Smooth muscle cell (in vitro differentiated cells): ENCODE data around the gene SFMBT2. TPM values are rescaled to one million over a fixed set of nuclear protein-coding genes. Genes with fewer than 3 reads are reported as not detected.

Source experiments
- DNase-seq: peaks from one replicate; lab custom pipeline; 2025; ENCODE audit not compliant: unreplicated experiment; lab: John Stamatoyannopoulos, UW
- H2AFZ ChIP-seq: fragments of 200-600 bp; sonication (generic); 2 replicates; pipeline ENCODE4 v1.6.0; 2016; ENCODE audit warnings: antibody characterized with exemption, low read depth, mild to moderate bottlenecking
- H3F3A ChIP-seq: fragments of 200-600 bp; sonication (generic); 2 replicates; pipeline ENCODE4 v1.6.0; 2017; ENCODE audit warnings: antibody characterized with exemption, low read depth
- H3K27ac ChIP-seq: fragments of 200-600 bp; sonication (generic); 2 replicates; pipeline ENCODE4 v1.5.1; 2016; ENCODE audit warnings: low read depth, mild to moderate bottlenecking
- H3K27me3 ChIP-seq: fragments of 200-600 bp; sonication (generic); 2 replicates; pipeline ENCODE4 v1.6.1; 2016; ENCODE audit warnings: low read depth, mild to moderate bottlenecking
- H3K36me3 ChIP-seq: fragments of 200-600 bp; sonication (generic); 2 replicates; pipeline ENCODE4 v1.5.1; 2016; ENCODE audit warnings: low read depth
- H3K4me1 ChIP-seq: fragments of 200-600 bp; sonication (generic); 2 replicates; pipeline ENCODE4 v1.5.1; 2016; ENCODE audit warnings: low read depth
- H3K4me2 ChIP-seq: fragments of 200-600 bp; sonication (generic); 2 replicates; pipeline ENCODE4 v1.6.0; 2016; ENCODE audit warnings: mild to moderate bottlenecking
- H3K4me3 ChIP-seq: fragments of 200-600 bp; sonication (generic); 2 replicates; pipeline ENCODE4 v1.5.1; 2016; ENCODE audit warnings: mild to moderate bottlenecking
- H3K79me2 ChIP-seq: fragments of 200-600 bp; sonication (generic); 2 replicates; pipeline ENCODE4 v1.6.0; 2016; ENCODE audit warnings: low read depth, mild to moderate bottlenecking
- H3K9ac ChIP-seq: fragments of 200-600 bp; sonication (generic); 2 replicates; pipeline ENCODE4 v1.6.0; 2016; ENCODE audit warnings: low read depth
- H3K9me3 ChIP-seq: fragments of 200-600 bp; sonication (generic); replicated peaks from 2 replicates; pipeline ENCODE4 v1.5.1; 2016; ENCODE audit warnings: low read depth
- H4K20me1 ChIP-seq: fragments of 200-600 bp; sonication (generic); 2 replicates; pipeline ENCODE4 v1.6.0; 2016; ENCODE audit warnings: low read depth
- CTCF ChIP-seq: fragments of 200-600 bp; sonication (generic); IDR thresholded peaks from 2 replicates; pipeline ENCODE4 v1.5.1; 2017; ENCODE audit warnings: borderline replicate concordance, mild to moderate bottlenecking, antibody characterized with exemption; ENCODE audit not compliant: insufficient read depth, poor library complexity, severe bottlenecking
- WGBS: methylation state at CpG from one replicate; pipeline ENCODE4 v1.1.7; 2016; ENCODE audit warnings: low lambda C conversion rate; 5-methylcytosine and 5-hydroxymethylcytosine counted together
- polyA plus RNA-seq: library from polyadenylated mRNA; unstranded; fragments of >200 nt; fragmentation: Nextera tagmentation; extraction: Ambion mirVana; gene quantifications from 2 replicates; pipeline ENCODE4 v1.2.1, GENCODE V29; 2016
- total RNA-seq: library from RNA; depleted of rRNA; stranded (reverse); fragments of >200 nt; gene quantifications from 2 replicates; pipeline ENCODE4 v1.2.3, GENCODE V29; 2014

SFMBT2 gene
- total and polyA plus RNA-seq, 2 experiments from 2014 or later: 0.90 to 1.4 TPM

DNA sequence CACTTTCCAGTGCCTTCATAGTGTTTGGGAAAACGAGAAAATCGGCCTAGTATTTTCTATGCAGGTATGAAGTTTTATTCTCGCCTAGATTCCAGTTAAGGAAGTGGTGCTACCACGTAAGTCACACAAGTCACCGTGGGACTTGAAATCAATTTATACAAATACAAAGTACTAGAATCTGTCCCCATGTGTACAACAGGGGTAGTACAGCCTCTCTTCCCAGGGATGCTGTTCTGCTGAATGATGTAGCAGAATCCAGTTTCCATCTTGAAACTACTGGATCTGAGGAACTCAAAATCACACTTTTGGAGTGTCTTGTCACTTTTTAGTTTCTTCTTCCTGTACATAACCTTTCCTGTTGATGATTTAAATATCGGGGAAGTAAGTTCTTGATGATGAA, 129.4 kb downstream of the SFMBT2 start:
- WGBS: 86% methylated on average over 6 of the region's 6 CpGs
- TF ChIP-seq CTCF: no peak
- H3K9ac ChIP-seq: no peak overlapping the region

DNA sequence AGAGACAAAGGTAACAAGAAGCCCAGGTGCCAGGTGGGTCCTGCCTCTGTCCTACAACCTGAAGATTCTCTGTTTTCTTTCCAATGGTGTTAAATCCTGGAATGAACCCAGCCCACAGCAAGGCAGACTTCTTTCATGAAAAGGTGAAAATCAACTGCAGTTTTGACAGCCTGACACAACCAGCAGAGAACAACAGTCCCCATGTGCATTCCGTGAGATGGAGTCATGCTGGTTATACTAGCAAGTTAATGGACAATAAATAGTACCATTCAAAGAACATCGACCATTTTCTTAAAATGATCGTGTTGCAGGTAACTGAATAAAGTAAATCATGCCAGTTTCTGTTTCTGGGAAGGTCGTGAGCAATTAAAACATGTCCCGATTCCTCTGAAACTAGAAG, 131.5 kb downstream of the SFMBT2 start:
- no peaks in the 10 kb centered on the region for H3K27me3 ChIP-seq
- no peak overlapping the region for H3K27ac ChIP-seq
- no peaks in the 10 kb centered on the region for H3F3A ChIP-seq
- H3K9me3 ChIP-seq: no peaks in the 10 kb centered on the region
- no peaks in the 10 kb centered on the region for H3K36me3 ChIP-seq
- H3K4me3 ChIP-seq: no peak overlapping the region
- peaks cover 8% of the 10 kb centered on the region for H3K4me1 ChIP-seq
- H4K20me1 ChIP-seq: no peaks in the 10 kb centered on the region
- no peak for TF ChIP-seq CTCF
- no peak overlapping the region for H3K9ac ChIP-seq
- no peak overlapping the region for H3K4me2 ChIP-seq
- no peak overlapping the region for H2AFZ ChIP-seq
- no peaks in the 10 kb centered on the region for H3K79me2 ChIP-seq
- WGBS: 82% methylated on average over 5 of the region's 5 CpGs
- no peak for DNase-seq

More for the DNA sequence above, 129.4 kb downstream of the SFMBT2 start:
- H2AFZ ChIP-seq: no peak overlapping the region
- no peak overlapping the region for H3K4me2 ChIP-seq
- H4K20me1 ChIP-seq: no peaks in the 10 kb centered on the region
- no peaks in the 10 kb centered on the region for H3F3A ChIP-seq
- no peak for DNase-seq
- no peak overlapping the region for H3K27ac ChIP-seq
- H3K9me3 ChIP-seq: no peaks in the 10 kb centered on the region
- peaks cover 8% of the 10 kb centered on the region for H3K4me1 ChIP-seq
- H3K27me3 ChIP-seq: no peaks in the 10 kb centered on the region
- no peaks in the 10 kb centered on the region for H3K36me3 ChIP-seq
- H3K79me2 ChIP-seq: no peaks in the 10 kb centered on the region
- no peak overlapping the region for H3K4me3 ChIP-seq

- DNase-seq: no peak
- no peaks in the 10 kb centered on the region for H3K36me3 ChIP-seq
- H3K79me2 ChIP-seq: no peaks in the 10 kb centered on the region
- no peak overlapping the region for H3K9ac ChIP-seq
- no peaks in the 10 kb centered on the region for H4K20me1 ChIP-seq
- no peak overlapping the region for H3K4me2 ChIP-seq
- no peaks in the 10 kb centered on the region for H3K9me3 ChIP-seq
- H3K4me3 ChIP-seq: no peak overlapping the region
- H3F3A ChIP-seq: no peaks in the 10 kb centered on the region
- H3K4me1 ChIP-seq: peaks cover 8% of the 10 kb centered on the region
- H2AFZ ChIP-seq: no peak overlapping the region
- H3K27ac ChIP-seq: no peak overlapping the region
- 93% methylated on average over 6 of the region's 6 CpGs for WGBS
- no peak for TF ChIP-seq CTCF
- no peaks in the 10 kb centered on the region for H3K27me3 ChIP-seq
Observed at GRCh38 chr10:7277867-7278266, 133.0 kb downstream of the SFMBT2 start.

DNA sequence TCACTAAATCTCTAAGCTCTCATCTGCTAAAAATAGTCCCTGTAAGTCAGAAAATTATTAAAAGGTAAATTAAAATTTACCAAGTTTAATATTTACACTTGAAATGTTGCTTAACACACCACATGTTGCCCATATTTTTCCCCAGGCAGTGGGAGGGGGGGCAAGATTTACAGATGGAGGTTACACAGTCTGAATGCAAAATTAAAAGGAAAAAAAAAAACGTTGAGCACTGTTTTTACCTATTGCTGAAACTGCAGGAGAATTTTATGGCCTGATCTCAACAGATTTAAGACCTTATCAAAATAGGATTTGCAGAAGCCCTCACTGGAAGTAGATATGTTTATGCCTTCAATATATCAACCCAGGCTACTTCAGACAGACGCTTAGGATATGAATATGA, 133.4 kb downstream of the SFMBT2 start:
- no peaks in the 10 kb centered on the region for H3K79me2 ChIP-seq

More for the DNA sequence above, 133.4 kb downstream of the SFMBT2 start:
- H3K4me1 ChIP-seq: peaks cover 8% of the 10 kb centered on the region
- no peaks in the 10 kb centered on the region for H3K27me3 ChIP-seq
- no peak overlapping the region for H3K4me2 ChIP-seq
- DNase-seq: no peak
- H3K9me3 ChIP-seq: no peaks in the 10 kb centered on the region
- H3K27ac ChIP-seq: no peak overlapping the region
- H3F3A ChIP-seq: no peaks in the 10 kb centered on the region
- WGBS: 60% methylated on average over 2 of the region's 2 CpGs
- H4K20me1 ChIP-seq: no peaks in the 10 kb centered on the region
- H3K36me3 ChIP-seq: no peaks in the 10 kb centered on the region
- H3K4me3 ChIP-seq: no peak overlapping the region
- no peak overlapping the region for H3K9ac ChIP-seq
- H2AFZ ChIP-seq: no peak overlapping the region
- no peak for TF ChIP-seq CTCF
